CD4-positive, alpha-beta T cell treated with Interleukin-6 at 100 ng/mL for 8 hours (primary cell): Measurements from ENCODE around the gene TENT4B.

Experiments used
- DNase-seq: peaks from one replicate; pipeline ENCODE4 v3.0.0-alpha.2; 2020; ENCODE audit warnings: mixed read lengths, low spot score

TENT4B gene

DNA sequence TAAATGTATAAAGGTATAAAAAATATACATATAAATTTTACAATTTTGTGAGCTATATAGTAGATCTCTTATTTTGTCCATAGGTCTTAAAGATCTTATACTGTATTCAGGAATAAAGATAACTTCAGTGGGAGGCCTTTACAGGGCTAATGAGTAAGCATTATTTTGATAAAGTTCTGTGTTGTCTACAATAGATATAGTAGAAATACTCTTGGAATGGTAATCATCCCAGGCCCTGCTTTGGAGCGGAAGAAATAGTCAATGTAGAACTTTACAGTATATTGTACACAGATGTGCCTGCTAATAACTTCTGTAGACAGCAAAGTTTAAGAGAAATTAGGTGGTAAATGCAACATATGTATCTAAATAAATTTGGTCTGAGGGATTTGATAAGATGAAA, 42.6 kb downstream of the TENT4B start:
- no peak for DNase-seq

DNA sequence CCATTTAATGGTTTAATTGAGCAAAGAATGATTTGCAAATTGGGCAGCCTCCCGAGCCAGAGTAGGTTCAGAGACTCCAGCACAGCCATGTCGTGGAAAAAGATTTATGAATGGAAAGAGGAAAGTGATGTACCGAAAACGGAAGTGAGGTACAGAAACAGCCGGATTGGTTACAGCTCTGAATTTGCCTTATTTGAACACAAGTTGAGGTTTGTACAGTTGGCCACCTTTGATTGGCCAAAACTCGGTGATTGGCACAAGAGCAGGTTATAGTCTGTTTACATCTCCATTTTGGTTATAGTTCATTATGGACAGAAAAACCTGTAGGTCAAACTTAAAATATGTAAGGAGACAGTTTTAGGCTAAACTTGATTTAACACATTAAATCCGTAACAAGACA, 44.5 kb downstream of the TENT4B start:
- DNase-seq, result no peak

DNA sequence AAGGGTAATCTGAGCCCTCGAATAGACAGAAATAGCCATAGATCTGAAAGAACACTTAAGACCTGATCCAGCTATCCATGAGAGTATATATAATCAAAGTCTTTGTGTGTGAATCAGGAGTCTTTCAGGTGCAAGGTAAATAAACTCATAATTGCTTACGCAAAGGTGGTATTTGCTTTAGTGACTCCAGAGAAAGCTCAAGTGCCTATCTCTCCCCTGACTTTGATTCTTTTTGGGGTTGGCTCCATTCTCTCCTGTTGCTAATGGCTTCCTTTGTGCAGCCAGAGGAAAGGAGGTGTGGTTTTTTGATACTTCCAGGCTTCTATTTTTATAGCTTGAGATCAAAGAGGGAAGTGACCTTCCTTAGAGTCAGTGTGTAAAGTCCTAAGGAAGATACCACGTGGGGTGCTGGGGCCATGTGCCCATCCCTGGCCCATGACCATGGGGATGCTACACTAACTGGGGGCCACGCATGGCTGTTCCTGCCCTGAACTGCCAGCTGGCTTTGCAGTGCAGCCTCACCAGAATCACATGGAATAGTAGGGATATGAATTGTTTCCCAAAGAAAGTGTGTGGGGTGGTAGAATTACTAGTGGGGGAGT, 45.8 kb downstream of the TENT4B start:
- no peak for DNase-seq

DNA sequence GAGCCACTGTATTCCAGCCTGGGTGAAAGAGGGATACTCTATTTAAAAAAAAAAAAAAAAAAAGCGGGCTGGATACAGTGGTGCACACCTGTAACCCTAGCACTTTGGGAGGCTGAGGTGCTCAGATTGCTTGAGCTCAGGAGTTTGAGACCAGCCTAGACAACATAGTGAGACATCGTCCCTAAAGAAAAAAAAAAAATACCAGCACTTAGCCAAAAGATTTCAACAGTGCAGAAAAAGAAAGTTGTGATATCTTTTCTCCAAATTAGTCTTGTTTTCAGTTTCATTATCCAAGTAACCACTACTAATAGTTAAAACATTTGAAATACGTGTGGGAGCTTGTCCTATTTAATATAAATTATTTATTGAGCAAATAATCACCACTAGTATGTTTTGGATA, 48.7 kb downstream of the TENT4B start:
- no peak for DNase-seq

DNA sequence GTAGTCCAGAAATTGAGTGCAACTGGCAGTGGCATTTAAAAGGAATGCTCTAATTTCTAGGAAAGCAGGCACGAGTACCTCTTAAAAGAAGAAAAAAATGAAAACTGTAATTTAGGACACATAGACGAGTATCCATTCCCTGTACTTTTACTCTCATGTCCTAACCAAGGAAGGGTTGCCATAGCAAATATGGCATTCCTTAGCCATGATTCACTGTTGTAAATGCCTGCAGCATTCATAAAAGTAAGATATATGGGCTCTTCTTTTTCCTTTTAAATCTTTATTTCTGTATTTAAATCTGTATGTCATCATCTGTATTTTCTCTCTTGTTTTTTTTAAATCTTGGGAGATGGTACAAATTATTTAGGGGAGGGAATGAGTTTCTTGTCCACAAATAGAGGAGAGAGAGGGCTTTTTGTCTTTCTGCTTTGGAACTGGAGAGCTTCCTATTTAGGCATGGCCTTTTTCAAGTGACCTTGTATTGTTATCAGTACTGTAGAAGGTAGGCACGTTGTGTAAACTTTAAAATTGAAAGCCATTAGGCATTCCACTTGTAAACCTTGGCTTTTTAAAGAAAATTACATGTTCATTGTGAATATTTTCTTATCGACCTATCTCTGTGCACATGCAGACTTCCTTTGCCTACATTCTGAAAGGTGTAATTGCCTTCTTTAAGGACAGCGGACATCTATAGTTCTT, 50.0 kb downstream of the TENT4B start:
- DNase-seq, result no peak

DNA sequence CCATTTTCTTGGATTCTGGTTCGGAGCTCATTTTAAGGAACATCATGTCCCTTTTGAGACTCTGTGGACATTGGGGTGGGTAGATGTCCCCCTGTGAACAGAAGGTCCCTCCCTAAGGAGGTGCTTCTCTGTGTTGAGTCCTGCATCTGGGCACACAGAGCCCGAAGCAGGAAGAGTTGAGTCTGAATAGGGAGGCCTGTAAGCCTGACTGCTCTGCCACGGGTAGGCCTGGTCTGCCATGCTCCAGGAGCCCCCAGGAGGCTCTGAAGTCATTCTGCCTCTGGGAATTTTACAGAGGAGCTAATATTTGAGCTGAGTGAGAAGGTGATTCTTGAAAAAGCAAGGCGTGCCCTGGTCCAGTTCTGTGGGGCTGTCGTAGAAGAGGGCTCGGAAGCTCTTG, 50.6 kb downstream of the TENT4B start:
- DNase-seq, result no peak

DNA sequence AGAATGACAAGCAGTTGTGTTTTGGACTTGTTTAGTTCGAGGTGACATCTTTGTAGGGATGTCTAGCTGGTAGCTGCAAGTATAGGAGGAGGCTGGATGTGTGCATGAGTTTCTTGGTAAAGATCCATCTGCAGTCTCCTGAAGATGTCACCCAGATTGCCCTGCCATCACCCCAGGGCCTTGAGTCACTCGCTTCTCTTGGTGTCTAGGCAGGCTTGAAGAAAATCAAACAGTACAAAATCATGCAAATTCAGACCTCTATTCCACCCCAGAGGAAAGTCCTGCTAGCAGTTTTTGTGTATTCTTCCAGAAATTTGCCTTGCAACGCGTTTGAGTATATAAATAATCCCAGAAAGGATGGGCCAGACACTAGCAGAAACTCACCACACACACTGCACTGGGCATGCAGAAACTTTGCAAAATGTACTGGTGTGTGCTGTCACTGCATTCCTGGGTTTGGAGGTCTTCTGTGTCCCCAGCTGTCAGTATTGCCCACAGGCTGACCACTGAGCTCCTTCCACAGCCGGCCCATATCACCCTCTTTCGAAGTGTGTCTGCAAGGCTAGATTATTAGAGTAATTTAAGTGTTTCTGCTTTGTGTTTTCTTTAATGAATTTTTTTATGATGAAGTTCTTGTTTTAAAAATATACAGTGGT, 51.5 kb downstream of the TENT4B start:
- DNase-seq, result no peak

DNA sequence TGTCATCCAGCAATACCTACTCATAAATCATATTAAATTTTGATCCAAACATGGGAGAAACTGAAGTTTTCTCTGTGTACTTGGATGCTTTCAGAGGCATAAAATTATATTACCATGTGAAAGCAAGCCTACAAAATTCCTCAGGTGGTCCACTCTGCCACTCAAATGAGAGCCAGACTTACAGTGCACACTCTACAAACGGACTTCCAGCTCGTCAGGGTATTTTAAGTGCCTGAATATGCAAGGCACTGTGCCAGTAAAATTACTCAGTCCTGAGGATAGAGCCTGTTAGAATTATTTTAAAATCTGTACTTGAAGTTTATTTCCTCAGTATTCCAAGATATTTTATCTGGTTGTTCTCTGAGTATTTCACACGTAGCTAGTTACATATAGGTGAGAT, 54.5 kb downstream of the TENT4B start:
- DNase-seq, result no peak

DNA sequence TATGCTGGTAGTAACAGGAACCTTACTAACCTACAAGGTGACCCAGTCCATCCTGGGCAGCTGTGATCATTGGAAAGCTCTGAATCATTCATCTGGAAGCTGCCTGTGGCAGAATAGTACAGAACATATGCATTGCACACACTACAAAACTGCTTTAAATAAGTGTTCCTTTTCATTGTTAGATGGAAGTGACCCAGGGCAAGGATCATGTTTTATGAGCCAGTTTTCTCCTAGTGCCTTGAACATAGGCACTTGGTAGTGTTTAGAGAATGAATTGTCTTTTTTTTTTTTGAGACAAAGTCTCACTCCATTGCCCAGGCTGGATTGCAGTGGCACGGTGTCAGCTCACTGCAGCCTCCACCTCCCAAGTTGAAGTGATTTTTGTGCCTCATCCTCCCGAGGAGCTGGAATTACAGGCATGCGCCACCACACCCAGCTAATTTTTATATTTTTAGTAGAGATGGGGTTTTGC, 55.4 kb downstream of the TENT4B start:
- no peak for DNase-seq

DNA sequence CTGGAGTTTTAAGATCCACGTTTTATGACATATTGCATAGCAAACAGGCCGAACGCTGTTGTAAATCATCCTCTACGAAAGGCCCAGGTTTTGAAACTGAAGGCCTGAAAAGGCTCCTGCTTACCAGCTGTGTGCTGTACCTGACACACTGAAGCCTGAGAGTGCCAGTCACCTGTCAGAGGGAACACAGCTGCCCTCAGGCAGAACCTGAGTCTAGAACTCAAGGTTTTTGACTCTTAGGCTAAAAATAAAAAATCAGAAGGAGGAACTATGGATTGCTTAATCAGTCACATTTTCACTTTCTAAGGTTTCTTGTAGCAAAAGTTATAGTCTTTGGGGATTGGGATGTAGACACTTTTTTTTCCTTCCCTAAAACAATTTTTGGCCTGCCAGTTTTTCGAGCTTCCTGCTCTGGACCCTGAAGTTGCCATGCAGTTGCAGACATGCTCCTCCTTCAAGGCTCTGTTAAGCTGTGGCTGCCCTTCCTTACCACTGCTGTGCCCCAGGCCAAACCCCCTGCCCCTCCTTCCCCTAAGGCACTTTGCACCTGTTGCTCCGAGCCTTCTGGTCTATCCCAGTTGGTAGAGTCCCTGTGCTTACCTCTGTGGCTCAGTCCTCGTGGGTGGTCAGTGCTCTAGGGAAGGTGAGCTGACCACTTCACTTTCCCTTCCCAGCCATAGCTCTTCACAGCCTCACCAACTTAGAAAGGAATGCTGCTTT, 56.6 kb downstream of the TENT4B start:
- DNase-seq, result no peak

DNA sequence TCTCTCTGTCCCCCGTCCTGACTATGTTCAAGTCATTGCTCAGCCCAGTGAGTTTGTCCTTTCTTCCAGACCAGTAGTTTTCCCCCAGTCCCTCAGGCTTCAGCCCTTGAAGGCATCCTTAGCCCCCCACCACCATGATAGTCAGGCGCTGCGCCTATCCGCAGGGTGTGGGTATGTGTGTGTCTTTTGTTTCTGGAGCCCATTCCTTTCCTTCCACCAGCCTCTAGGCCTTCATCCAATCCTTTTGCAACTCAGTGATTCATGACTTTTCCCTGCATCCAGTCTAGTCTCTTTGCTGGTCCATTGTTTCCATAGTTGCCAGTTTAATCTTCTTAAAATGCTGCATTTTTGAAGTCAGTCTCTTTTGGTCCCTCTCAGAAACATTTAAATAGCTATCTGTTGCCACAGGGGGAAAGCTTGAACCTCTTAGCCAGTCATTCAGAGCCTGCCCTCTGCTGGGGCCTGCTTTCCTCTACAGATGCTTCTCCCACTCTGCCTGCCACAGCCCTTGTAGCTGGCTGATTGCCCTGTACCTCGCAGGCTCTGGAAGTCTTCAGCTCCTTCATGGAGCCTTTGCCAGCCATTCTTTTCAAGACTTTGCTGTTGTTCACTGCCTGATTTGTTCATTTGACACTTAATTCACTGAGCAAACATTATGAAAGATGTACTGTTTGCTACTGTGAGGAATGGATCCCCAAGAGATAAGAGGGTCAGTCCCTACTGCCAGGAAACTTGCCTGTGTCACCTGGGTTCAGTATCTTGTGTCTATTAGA, 57.3 kb downstream of the TENT4B start:
- DNase-seq, result peak; percentile 59

DNA sequence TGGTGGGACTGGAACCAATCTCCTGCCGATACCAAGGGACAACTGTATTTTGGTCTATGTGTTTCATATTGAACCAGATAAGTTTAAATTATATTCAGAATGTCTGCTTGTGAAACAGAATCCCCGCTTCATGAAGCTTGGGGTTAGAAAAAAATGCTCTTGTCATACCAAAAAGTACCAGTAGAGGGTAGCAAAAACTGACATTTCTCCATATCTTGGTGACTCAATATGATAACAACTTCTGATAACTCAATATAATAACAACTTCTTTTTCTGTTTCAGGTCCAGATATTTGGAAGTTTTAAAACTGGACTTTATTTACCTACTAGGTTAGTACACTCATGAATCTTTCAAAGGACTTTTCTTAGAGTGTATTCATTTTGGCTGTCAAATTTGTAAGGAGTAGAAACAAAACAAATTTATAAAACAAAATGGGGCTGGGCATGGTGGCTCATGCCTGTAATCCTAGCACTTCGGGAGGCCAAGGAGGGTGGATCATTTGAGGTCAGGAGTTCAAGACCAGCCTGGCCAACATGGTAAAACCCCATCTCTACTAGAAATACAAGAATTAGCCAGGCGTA, 60.9 kb downstream of the TENT4B start:
- peak; percentile 59 for DNase-seq

DNA sequence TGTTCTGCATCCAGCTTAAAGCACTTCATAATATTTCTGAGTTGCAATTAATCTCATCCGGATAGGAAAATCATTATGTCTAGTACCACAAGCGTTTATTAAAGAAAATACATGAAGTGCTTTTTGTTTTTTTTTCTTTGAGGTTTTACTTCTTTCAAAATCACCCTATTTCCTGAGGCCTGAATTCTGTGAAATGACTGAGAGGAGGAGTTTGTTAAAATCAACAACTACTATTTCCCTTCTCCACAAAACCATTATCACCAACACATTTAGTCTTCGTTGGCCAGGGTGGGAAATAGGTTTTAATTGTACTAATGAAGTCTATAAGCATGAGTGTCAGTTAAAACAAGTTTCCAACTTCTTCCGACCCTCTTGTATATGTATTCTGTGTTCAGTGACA, 62.6 kb downstream of the TENT4B start:
- no peak for DNase-seq

DNA sequence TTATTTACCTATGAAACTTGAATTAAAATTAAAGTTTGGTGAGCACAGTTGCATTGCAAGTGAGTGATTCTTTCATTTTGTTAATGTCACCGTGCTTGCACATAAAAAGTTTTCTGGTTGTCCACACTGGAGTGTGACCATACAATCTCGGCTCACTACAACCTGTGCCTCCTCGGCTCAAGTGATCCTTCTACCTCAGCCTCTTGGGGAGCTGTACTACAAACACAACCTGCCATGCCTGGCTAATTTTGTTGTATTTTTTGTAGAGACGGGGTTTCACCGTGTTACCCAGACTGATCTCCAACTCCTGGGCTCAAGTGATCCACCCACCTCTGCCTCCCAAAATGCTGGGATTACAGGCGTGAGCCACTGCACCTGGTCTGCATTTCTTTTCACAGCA, 63.1 kb downstream of the TENT4B start:
- DNase-seq, result no peak

DNA sequence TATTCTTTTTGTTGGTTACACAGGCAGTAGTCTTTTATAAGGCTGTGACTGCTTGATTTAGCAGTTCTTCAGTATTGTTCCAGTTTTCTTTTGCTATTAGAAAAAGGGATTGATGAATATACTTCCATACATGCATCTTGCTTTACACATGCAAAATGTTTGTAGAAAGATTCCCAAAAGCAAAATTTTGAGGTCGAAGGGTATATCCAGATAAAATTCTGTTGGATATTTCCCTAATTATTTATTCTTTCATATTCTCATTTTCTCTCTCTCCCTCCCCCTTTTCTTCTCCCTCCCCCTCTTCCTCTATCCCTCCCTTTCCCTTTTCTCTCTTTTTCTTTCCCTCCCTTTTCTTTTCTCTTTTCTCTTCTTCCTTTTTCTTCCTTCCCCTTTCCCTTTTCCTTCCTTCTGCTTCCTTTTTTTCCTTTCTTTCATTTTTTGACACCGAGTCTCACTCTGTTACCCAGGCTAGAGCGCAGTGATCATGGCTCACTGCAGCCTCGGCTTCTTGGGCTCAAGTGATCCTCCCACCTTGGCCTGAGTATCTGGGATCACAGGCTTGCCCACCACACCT, 66.4 kb downstream of the TENT4B start:
- no peak for DNase-seq

DNA sequence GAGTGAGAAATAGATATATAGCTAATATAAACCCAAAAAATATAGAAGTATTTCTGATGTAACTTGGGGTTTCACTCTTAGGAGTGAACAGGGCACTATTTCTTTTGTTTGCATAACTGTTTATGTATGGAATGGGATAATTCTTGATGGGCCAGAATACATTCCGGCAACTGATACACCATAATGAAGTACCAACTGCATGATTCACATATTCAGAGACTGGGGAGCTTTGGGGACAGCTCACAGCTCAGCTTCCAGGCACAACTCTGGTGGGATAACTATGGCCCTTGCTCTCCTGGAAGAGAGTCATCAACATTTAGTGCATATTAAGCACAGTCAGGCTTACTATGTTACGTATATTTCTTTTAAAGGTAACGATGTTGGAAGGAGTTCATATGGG, 71.2 kb downstream of the TENT4B start:
- no peak for DNase-seq

DNA sequence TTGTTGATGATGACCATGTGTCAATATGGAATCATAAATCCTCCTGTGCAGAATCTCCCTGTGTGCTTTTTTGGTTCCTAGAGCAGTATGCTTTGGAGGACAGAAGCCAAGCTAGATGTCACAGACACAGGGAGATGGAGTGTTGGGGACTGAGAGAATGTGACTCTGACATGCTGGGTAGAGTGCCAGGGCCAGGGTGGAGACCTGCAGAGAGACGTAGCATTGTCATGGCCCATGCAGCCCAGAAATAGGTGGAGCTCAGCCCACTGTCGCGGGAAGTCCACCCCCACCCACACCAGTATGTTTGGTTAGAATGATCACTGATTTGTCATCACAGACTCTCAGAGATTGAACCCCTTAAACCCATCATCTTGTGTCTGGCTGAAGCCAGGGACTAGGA, 74.0 kb downstream of the TENT4B start:
- DNase-seq, result no peak

DNA sequence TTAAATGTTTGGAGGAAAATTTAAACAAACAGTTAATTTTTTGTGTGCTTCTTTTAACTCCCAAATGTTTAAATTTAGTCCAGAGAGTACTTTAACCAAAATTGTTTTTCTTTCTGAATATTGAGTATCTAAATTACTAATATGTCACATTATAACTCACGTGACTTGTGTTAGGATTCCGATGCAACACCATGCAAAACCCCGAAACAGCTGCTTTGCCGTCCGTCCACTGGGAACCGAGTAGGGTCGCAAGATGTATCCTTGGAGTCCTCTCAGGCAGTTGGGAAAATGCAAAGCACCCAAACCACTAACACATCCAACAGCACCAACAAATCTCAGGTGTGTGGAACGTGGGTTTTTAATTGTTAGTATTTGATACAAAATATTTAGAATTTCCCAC, 74.6 kb downstream of the TENT4B start:
- no peak for DNase-seq

DNA sequence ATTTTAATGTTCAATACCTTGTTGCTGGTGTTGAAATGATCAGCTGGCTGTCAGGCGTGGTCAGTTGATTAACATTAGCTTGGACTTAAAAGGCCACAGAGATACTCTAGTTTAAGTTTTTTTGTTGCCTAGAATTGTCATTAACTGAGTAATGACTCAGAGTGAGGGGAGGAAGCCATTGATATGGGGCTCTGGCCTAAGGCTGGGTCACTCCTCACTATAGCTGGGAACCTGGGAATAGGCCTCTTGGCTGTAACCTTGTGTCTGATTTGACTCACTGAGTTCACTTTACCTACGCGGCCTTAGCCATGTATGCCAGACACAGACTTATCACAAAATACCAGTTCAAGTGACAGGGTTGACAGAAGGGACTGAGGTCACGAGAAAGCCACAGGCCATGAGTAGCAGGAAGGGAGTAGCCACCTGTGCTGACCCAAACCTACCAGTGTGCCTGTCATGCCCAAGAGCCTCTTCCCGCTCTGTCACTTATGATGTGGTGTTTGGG, 75.3 kb downstream of the TENT4B start:
- DNase-seq, result no peak

DNA sequence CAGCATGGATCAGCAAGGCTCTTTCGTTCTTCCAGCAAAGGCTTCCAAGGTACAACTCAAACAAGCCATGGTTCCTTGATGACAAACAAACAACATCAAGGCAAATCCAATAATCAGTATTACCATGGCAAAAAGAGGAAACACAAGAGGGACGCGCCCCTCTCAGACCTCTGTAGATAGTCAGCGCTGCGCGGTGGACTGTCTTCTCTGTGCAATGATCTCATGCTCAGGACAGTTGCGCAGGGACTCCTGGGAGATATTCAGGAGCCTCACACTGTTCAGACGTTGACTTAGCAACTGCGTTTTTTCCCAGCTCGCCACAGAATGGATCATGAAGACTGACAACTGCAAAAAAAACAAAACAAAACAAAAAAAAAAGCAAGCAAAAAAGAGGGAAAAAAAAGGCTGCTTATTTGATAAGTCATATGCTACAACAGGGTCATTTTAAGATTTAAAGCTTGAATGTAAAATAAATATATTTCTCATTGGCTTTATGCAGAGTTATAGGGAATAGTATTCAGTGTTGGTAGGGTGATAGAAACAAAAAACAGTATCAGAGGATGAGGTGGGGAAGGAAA, 76.1 kb downstream of the TENT4B start:
- no peak for DNase-seq
